Loucy (cell line): ENCODE results near the gene MRPL34.
"Not testable (repeated sequence)": the region's sequence is repeated elsewhere in the genome, so short reads cannot be mapped to it uniquely, and the experiment has no call there.

ENCODE experiments used
- H2AFZ ChIP-seq: fragments of 200-600 bp; sonication (generic); 2 replicates; pipeline ENCODE4 v1.6.0; 2016; ENCODE audit warnings: antibody characterized with exemption, mild to moderate bottlenecking, low read length, moderate library complexity
- H3F3A ChIP-seq: fragments of 200-600 bp; 2 replicates; pipeline ENCODE4 v1.6.0; 2016; ENCODE audit warnings: antibody characterized with exemption, low read depth, mild to moderate bottlenecking
- H3K27me3 ChIP-seq: fragments of 200-600 bp; sonication (generic); 2 replicates; pipeline ENCODE4 v1.6.1; 2014; ENCODE audit warnings: low read length, mild to moderate bottlenecking; ENCODE audit not compliant: insufficient read depth, poor library complexity, severe bottlenecking
- H3K36me3 ChIP-seq: fragments of 200-600 bp; sonication (generic); 2 replicates; pipeline ENCODE4 v1.6.1; 2016; ENCODE audit warnings: low read length; ENCODE audit not compliant: insufficient read depth
- H3K4me1 ChIP-seq: fragments of 200-600 bp; sonication (generic); 2 replicates; pipeline ENCODE4 v1.5.1; 2014; ENCODE audit warnings: low read length, mild to moderate bottlenecking; ENCODE audit not compliant: insufficient read depth, poor library complexity, severe bottlenecking
- H3K4me2 ChIP-seq: fragments of 200-600 bp; sonication (generic); 2 replicates; pipeline ENCODE4 v1.6.0; 2014; ENCODE audit warnings: antibody characterized with exemption, low read length, low read depth, mild to moderate bottlenecking; ENCODE audit not compliant: poor library complexity, severe bottlenecking
- H3K4me3 ChIP-seq: fragments of 200-600 bp; sonication (generic); 2 replicates; pipeline ENCODE4 v1.5.1; 2014; ENCODE audit warnings: low read length, mild to moderate bottlenecking, mixed read lengths; ENCODE audit not compliant: poor library complexity, severe bottlenecking
- H3K79me2 ChIP-seq: fragments of 200-600 bp; sonication (generic); 2 replicates; pipeline ENCODE4 v1.6.1; 2014; ENCODE audit warnings: low read length; ENCODE audit not compliant: insufficient read depth
- H3K9ac ChIP-seq: fragments of 200-600 bp; sonication (generic); 2 replicates; pipeline ENCODE4 v1.6.0; 2014; ENCODE audit warnings: mild to moderate bottlenecking, low read depth, low read length, moderate library complexity; ENCODE audit not compliant: poor library complexity, severe bottlenecking
- H3K9me2 ChIP-seq: fragments of 200-600 bp; sonication (generic); replicated peaks from 2 replicates; pipeline ENCODE4 v1.6.1; 2016; ENCODE audit warnings: low read depth, low read length, mixed read lengths
- H3K9me3 ChIP-seq: fragments of 200-600 bp; sonication (generic); 2 replicates; pipeline ENCODE4 v1.6.1; 2014; ENCODE audit warnings: mild to moderate bottlenecking, antibody characterized with exemption, low read length, low read depth; ENCODE audit not compliant: insufficient read depth
- H4K20me1 ChIP-seq: fragments of 200-600 bp; sonication (generic); 2 replicates; pipeline ENCODE4 v1.6.0; 2014; ENCODE audit warnings: antibody characterized with exemption, low read length, mild to moderate bottlenecking; ENCODE audit not compliant: insufficient read depth, poor library complexity, severe bottlenecking
- CTCF ChIP-seq: fragments of 200-600 bp; sonication (generic); conservative IDR thresholded peaks from 2 replicates; pipeline ENCODE4 v1.5.1; 2014; ENCODE audit warnings: mild to moderate bottlenecking, antibody characterized with exemption, low read length
- EZH2phosphoT487 ChIP-seq: fragments of 200-600 bp; IDR thresholded peaks from 2 replicates; pipeline ENCODE4 v1.6.1; 2018; ENCODE audit warnings: antibody characterized with exemption, mild to moderate bottlenecking, moderate library complexity, borderline replicate concordance

Gene MRPL34

GRCh38 chr19:17293605-17294004 is 12.1 kb upstream of the MRPL34 start:
- Histone ChIP-seq H3K4me1 (no peaks in the 10 kb centered on the region), H3K9me3 (0 out of 2 replicates have a peak, but pooled peaks cover 2% of the 10 kb centered on the region), H3K36me3 (no peaks in the 10 kb centered on the region), H3K79me2 (no peaks in the 10 kb centered on the region), H2AFZ (no peak overlapping the region), H3K9ac (no peak overlapping the region), H3F3A (no peaks in the 10 kb centered on the region), H3K27me3 (no peaks in the 10 kb centered on the region), H3K4me3 (no peak overlapping the region), H4K20me1 (no peaks in the 10 kb centered on the region), H3K9me2 (no peaks in the 10 kb centered on the region), H3K4me2 (no peak overlapping the region)
- TF ChIP-seq CTCF, result no peak
- no peak for TF ChIP-seq EZH2phosphoT487

- H3K9me2 ChIP-seq, result no peaks in the 10 kb centered on the region
- no peak overlapping the region for H3K4me3 ChIP-seq
- no peaks in the 10 kb centered on the region for H3K27me3 ChIP-seq
- H3K4me1 ChIP-seq, result no peaks in the 10 kb centered on the region
- H3K4me2 ChIP-seq, result no peak overlapping the region
- H3F3A ChIP-seq, result no peaks in the 10 kb centered on the region
- H3K9ac ChIP-seq, result no peak overlapping the region
- H3K36me3 ChIP-seq, result no peaks in the 10 kb centered on the region
- TF ChIP-seq CTCF, result no peak
- no peak for TF ChIP-seq EZH2phosphoT487
- no peaks in the 10 kb centered on the region for H4K20me1 ChIP-seq
- H3K9me3 ChIP-seq, result 0 out of 2 replicates have a peak, but pooled peaks cover 2% of the 10 kb centered on the region
- no peak overlapping the region for H2AFZ ChIP-seq
- no peaks in the 10 kb centered on the region for H3K79me2 ChIP-seq
These were observed 11.4 kb upstream of the MRPL34 start for GRCh38 chr19:17294051-17294891.

GRCh38 chr19:17295551-17295950 is 10.1 kb upstream of the MRPL34 start:
- not testable (repeated sequence) for H3K9me2 ChIP-seq, H3K4me2 ChIP-seq, H3K4me1 ChIP-seq, H3K9me3 ChIP-seq, H2AFZ ChIP-seq, H3K36me3 ChIP-seq, H3K4me3 ChIP-seq, H3K9ac ChIP-seq, H4K20me1 ChIP-seq, H3K27me3 ChIP-seq, H3K79me2 ChIP-seq, H3F3A ChIP-seq

- Histone ChIP-seq H3K36me3 (no peaks in the 10 kb centered on the region), H3K9me2 (no peaks in the 10 kb centered on the region), H4K20me1 (no peaks in the 10 kb centered on the region), H2AFZ (no peak overlapping the region), H3K4me3 (no peak overlapping the region), H3K9ac (no peak overlapping the region), H3K79me2 (peaks cover 6% of the 10 kb centered on the region; the same call in 1 of the 2 replicates), H3K4me1 (no peaks in the 10 kb centered on the region), H3F3A (no peaks in the 10 kb centered on the region), H3K9me3 (0 out of 2 replicates have a peak, but pooled peaks cover 2% of the 10 kb centered on the region), H3K4me2 (no peak overlapping the region), H3K27me3 (no peaks in the 10 kb centered on the region)
- no peak for TF ChIP-seq EZH2phosphoT487
- TF ChIP-seq CTCF, result no peak
These were observed 9.4 kb upstream of the MRPL34 start for GRCh38 chr19:17296273-17296672.
